Activated CD4-positive, CD25-positive, alpha-beta regulatory T cell (primary cell): Measurements from ENCODE around the gene IGF2R.
"Not testable (repeated sequence)": the region's sequence is repeated elsewhere in the genome, so short reads cannot be mapped to it uniquely, and the experiment has no call there.

Experiments
- DNase-seq, 4 experiments: peaks; one replicate each; lab custom pipeline; 2025; lab: John Stamatoyannopoulos, UW

The IGF2R gene, protein sequence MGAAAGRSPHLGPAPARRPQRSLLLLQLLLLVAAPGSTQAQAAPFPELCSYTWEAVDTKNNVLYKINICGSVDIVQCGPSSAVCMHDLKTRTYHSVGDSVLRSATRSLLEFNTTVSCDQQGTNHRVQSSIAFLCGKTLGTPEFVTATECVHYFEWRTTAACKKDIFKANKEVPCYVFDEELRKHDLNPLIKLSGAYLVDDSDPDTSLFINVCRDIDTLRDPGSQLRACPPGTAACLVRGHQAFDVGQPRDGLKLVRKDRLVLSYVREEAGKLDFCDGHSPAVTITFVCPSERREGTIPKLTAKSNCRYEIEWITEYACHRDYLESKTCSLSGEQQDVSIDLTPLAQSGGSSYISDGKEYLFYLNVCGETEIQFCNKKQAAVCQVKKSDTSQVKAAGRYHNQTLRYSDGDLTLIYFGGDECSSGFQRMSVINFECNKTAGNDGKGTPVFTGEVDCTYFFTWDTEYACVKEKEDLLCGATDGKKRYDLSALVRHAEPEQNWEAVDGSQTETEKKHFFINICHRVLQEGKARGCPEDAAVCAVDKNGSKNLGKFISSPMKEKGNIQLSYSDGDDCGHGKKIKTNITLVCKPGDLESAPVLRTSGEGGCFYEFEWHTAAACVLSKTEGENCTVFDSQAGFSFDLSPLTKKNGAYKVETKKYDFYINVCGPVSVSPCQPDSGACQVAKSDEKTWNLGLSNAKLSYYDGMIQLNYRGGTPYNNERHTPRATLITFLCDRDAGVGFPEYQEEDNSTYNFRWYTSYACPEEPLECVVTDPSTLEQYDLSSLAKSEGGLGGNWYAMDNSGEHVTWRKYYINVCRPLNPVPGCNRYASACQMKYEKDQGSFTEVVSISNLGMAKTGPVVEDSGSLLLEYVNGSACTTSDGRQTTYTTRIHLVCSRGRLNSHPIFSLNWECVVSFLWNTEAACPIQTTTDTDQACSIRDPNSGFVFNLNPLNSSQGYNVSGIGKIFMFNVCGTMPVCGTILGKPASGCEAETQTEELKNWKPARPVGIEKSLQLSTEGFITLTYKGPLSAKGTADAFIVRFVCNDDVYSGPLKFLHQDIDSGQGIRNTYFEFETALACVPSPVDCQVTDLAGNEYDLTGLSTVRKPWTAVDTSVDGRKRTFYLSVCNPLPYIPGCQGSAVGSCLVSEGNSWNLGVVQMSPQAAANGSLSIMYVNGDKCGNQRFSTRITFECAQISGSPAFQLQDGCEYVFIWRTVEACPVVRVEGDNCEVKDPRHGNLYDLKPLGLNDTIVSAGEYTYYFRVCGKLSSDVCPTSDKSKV (N-terminal part only)

DNA sequence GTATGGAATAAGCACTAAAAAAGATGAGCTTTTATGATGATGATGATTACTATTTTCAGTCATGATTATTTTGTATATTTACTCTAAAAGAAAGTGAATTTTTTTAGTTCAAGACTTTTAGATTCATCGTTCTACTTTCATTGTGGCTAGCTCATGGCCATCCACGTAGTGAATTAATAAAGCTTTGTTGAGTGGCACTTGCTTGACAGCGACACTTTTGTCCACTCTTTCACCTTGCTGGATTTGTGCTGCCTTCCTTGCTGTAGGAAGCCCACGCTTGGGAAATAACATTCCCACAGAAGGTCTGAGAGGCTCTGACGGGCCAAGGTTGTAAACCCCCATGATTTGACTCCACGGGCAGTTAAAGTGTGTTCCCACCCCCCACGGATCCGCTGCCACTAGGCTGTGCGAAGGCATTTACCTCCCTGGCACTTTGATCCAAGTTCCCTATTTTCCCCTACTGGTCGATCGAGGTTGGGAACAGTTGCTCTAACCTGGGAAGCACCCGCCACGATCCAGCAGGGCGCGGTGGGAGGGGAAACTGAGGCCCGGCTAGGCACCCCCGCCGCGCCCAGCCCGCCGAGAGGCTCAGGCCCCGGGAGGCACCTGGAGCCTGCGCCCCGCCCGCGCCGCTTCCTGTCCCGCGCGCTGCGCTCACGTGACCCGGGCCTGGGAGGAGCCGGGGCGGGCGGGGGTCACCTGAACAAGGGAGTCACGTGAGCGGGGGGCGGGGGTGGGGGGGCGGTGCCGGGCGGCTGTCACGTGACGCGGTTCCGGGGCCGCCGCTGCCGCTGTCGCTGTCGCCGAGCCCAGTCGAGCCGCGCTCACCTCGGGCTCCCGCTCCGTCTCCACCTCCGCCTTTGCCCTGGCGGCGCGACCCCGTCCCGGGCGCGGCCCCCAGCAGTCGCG, at the start of gene IGF2R:
TSS of gene IGF2R (plus strand) at position 788 of the 909 bp plus-strand sequence. CDS start 165 bp downstream, outside the sequence.
- peak; percentile 90 to 96 (median 94) for DNase-seq

DNA sequence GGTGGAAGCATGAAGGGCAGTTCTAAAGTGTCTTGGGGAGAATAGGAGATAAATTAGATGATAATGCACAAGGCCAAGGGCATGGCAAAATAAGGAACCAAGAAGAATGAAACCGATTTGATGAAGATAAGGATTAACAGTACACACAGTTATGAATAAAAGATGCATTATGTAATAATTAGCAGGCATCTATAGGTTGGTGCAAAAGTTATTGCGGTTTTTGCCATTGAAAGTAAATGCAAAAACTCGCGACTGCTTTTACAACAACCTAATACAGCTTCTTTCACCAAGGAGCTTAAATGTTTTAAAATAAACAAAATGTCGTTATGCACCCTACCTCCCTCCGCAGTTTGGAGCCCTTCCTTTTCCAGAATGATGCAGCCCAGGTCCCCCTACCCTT, 49.1 kb upstream of the IGF2R start:
- no peak for DNase-seq

DNA sequence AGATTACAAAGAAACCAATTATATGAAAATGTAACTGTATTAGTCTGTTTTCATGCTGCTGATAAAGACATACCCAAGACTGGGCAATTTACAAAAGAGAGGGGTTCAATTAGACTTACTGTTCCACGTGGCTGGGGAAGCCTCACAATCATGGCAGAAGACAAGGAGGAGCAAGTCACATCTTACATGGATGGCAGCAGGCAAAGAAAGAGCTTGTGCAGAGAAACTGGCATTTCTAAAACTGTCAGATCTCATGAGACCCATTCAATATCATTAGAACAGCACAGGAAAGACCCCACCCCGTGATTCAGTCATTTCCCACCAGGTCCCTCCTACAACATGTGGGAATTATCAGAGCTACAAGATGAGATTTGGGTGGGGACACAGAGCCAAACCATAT, 44.7 kb upstream of the IGF2R start:
- not testable (repeated sequence) for DNase-seq

DNA sequence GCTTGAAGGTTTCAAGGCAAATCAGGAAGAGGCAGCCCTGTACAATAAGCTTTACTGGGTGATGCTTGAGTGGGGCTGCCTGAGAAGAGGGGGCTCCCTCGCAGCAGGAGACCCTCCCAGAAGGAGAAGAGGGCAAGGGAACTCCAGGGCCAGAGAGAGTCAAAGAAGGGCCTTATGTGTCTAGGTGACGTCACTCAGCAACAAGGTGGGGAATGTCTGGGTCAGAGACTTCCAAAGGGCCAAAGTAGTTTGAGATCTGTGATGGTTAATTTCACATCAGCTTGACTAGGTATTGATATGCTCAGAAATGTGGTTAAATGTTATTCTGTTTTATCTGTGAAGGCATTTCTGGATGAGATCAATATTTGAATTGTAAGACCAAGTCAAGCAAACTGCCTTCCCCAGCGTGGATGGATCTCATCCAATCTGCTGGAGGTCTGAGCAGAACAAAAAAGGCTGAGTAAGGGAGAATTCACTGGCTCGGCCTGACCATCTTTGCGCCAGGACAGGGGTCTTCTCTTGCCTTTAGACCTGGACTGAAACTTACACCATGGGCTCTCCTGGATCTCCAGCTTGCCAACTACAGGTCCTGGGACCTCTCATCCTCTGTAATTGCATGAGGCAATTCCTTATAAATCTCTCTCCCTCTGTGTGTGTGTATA, 42.2 kb upstream of the IGF2R start:
- no peak for DNase-seq

DNA sequence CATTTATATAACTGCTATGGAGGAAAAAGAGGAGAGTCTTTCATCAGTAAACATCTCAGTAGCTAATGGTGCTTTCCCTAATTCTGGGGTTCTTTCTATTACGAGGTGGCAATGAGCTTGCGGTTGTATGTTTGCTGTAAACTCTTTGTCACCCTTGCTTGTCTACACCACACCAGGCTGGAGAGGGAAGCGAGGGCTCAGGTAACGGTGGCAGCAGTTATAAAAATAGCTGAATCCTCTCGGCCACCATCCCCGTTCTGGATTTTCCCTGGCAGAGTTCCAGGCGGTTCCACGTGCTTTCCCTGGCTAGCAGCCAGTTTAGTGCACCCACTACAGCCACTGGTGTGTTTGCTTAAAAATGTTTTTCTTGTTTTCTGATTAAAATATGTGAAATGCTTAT, 39.1 kb upstream of the IGF2R start:
- DNase-seq, result peak in 1 of 4 experiments; percentile 4

DNA sequence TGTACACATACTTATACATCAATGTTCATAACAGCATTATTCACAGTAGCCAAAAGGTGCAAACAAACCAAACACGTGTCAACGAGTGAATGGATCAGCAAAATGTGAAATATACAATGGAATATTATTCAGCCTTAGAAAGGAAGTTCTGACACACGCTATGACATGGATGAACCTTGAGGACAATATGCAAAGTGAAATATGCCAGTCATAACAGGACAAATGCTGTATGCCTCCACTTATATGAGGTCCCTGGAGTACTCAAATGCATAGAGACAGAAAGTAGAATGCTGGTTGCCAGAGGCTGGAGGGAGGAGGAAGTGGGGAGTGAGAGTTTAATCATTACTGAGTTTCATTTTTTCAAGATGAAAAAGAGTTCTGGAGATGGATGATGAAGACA, 37.8 kb upstream of the IGF2R start:
- DNase-seq, result no peak

DNA sequence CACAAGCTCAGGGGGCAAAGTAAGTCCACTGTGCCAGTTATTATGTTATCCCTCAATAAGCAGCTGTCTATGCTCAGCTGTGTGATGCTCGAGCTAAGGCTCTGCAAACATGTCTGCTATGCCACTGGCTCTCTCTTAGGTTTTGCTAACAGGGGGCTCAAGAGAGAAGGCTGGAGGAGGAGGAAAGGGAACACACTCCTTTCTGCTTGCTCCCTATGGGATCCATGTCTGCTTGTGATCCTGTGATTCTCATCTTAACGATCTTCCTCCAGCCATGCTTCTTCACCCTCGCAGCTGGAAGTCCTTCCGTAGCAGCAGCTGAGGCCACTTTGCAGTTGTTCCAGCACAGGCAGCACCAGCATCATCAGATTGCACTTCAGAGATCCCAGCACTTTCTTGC, 37.0 kb upstream of the IGF2R start:
- DNase-seq, result no peak

DNA sequence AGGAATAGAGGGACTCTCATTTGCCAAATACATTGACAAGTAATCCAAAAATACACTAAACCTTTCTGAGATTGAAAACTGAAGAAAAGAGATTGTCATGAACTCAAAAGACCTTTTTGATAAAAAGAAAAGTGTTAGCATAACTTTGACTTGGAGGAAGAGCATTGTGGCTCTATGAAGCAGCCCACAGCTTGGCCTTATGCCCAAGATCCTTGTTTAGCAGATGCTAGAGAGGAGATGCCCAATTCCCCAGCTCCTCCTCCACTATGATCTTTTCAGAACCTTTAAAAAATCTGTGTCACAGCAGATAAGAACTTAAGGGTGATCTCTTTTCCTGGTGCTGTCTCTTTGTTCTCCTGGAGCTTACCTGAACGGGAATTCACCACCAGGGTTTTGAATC, 35.8 kb upstream of the IGF2R start:
- DNase-seq, result no peak

DNA sequence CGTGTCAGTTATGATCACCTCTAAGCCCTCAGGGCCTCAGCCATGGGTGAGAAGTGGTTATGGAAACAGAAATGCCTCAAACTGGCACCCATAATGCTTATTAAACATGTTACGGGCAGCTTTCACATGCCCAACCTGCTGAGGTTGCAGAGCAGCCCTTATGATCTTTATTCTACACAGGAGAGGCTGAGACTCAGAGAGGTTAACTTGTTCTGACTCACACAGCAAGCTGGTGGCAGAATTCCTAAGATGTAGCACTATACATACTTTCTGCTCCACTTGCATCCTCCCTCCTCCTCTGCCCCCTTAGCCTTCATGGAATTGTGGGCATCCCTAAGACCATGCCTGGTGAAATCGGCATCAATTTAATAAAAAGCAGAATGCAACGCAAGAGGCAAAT, 34.7 kb upstream of the IGF2R start:
- DNase-seq, result no peak

DNA sequence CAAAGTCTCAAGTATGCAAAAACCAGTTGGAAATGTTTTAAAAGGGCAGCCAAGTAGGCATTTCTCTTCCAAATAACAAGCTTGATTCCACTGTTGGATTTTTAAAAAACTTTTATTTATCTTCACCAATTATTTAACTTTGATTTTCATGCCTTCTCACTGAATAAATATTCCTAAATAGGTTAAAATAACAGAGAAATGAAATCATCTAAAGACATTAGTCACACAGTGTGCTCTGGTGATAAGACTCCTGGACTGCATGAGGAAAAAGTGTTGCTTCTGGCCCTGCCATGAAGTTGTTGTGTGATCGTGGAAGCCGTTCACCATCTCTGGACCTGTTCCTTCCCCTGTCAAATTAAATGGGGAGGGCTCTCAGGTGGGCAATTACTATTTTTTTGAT, 33.8 kb upstream of the IGF2R start:
- DNase-seq, result no peak

DNA sequence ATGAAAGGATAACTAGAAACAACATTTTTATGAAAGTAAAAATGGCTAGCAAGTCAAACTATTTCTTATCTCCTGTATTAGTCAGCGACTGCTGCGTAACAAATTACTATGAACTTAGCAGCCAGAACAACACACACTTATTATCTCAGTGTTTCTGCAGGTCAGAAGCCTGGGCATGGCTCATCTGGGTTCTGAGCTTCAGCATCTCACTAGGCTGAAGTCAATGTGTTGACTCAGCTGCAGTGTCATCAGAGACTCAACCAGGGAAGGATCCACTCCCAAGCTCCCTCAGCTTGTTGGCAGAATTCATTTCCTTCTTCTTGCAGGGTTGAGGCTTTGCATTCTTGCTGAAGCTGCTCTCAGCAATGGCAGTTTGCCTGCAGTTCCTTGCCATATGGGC, 33.2 kb upstream of the IGF2R start:
- DNase-seq, result no peak

DNA sequence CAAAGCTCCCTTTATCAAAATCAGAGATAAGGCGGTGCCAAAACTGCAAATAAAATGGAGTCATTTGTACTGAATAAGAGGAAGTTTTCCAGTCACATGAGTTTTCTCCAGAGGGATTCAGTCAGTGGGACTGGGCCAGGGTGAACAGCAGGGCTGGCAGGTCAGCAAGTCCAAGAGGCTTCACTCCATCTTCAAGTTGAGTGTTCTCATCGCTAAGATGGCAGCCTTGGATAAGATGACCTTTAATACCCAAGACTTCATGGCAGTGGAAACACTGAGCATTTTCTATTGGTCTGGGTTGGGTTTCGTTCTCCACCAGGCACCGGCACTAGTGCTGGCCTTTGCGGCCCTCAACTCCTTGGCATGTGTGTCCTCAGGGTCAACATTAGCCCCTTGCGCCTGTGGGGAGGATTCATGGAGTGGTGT, 29.3 kb upstream of the IGF2R start:
- DNase-seq, result no peak

DNA sequence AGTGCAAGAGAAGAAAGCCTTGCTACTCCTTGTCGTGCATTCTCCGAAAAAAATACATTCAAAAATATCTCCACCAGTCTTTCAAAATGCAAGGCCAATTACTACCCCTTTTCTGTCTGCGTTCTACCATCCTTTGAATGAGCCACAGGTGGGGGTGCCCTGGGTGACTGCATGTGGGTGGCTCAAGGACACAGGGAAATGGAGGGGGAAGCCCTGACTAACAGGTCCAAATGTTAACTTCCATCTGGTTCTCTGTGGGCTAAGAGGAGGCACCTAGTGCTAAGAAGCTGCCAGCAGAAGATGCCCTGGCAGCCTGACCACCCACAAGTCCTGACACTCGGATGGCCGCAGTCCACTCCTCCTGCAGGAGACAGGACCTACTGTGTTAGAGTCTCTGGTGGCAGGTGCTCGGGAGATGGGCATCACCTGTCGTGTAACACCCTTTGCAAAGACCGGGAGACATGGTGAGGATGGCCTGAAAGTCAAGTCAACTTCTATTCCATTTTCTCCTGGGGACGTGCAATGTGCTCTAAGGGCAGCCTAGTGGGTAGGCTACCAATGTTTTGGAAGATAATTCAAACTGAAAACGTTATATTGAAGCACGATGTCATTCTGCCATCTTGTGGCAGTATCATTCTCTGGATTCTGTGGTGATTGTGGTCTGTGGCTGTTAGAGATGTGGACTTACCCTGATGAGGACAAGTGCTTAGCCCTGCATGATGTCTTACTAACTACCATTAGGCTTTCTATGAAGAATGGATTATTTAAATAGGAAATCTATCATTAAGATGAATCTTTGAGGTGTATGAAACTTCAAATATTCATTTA, 27.4 kb upstream of the IGF2R start:
- DNase-seq, result no peak

DNA sequence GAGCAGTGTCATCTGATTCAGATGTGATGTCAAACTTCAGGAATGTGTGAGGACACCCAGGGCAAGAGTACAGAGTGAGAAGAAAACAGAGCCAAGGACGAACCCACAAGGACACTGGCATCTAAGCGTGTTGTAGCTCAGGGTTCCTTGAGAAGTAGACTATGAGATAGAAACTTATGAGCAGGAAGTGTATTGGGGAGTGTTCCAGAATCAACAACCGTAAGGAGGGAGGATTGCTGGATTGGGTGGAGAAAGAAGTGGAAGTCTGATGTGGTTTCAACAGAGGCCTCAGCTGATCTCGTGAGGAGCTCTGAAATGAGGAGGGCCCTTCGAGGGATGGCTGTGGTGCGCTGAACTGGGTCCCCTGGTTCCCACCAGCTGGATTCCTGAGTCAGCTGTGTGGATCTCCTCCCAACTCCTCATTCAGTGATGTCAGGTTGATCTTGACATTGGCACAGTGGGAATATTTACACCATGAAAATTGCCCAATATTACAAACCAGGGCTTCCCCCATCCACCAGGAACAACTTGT, 25.7 kb upstream of the IGF2R start:
- no peak for DNase-seq

DNA sequence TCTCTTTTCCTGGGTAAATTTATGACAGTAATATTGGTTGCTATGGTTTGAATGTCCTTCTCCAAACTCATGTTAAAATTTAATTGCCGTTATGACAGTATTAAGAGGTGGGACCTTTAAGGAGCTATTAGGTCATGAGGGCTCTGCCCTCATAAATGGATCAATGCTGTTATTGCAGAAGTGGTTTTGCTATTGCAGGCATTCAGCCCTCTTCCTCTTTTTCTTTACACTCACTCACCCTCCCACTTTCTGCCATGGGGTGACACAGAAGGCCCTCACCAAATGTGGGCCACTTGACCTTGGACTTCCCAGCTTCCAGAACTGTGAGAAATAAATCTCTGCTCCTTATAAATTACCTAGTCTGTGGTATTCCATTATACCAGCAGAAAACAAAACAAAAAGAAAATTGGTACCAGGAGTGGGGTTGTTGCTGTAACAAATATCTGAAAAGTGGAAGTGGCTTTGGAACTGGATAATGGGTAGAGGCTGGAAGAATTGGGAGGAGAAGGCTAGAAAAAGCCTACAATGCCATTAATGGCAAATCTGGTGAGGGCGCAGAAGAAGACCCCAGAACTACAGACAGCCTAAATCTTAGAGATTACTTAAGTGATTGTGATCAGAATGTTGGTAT, 24.8 kb upstream of the IGF2R start:
- no peak for DNase-seq

DNA sequence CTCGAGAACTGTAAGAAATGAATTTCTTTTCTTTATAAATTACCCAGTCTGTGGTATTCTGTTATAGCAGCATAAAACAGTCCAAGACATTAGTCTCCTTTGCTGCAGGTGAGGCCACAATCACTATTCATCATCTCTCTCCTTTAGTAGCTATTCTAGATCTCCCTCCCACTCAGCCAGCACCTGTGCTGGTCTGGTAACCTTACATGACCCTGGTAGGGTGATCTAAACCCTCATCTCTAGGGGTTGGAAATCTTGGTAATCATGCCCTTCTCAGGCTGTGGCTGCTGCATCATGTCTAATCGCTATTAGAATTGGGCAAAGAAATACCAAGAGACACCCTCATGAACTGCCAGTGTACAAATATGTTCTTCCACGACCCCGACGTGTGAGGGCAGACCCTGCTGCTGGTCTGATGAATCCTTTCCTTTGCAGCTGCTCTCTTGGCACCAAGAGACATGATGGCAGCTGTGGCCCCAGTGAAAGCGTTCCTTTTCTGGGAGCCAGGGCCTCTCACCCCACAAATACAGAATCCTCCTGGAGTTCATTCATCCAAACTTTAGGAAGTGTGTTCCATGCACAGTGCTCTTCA, 23.0 kb upstream of the IGF2R start:
- no peak for DNase-seq

DNA sequence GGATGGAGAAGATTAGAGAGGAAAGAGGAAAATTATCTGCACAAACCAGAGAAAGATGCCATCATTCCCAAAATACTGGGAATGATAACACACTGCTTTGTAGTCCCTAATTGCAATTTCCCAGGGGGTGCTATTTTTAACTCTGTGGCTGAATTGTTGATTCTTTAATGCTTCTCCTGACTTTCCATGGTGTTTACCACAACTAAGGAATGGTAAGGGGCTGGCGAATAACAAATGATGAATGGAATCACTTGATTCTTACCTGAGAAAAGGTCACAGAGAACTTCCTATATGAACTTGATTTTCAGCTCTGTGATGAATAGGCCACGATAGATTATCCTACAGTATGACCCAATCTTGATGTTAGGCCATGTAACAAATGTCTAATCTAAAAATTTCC, 22.0 kb upstream of the IGF2R start:
- no peak for DNase-seq

DNA sequence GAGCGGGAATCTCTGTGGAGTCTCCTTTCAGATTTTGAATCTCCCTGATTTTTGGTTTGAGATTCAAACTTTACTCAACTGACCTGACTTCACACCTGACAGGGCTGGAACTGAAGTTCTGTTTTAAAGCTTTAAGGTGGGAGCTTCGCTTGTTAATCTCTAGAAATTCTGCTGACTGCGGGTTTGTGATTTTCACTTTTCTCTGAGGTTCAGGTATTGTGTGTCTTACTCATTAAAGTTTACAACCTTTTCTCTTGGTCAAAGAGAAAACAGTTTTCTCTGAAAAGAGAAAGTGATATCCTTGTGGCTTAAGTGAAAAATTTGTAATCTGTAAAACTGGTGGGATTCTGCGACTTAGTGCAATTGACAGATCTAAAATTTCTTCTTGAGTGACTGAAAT, 20.7 kb upstream of the IGF2R start:
- DNase-seq, result no peak

DNA sequence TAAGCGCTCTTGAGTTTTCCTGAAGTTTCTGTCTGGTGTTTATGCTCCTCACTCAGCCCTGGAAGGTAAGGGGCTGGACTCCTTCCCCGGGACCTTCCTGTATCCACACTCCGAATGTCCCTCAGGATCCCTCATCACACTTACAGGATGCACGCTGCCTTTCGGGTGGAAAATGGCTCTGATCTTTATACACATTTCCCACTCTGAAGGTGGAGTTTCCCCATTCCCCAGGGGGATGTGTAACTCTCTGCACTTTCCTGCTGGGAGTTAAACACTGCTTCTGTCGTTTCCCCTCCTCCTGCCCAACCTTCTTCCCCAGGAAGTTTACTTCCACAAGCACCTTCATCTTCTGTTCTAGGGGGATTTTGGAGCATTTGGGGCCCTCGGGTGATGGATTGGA, 17.1 kb upstream of the IGF2R start:
- DNase-seq, result no peak
